GM12873 (cell line): Measurements from ENCODE around the gene DECR2.

ENCODE experiments used
- CTCF ChIP-seq: IDR thresholded peaks from 2 replicates; pipeline ENCODE4 v1.5.1; 2012; ENCODE audit warnings: low read depth, mild to moderate bottlenecking, moderate library complexity, low read length, control low read depth; ENCODE audit not compliant: insufficient read depth; ENCODE audit errors: missing control alignments

Gene DECR2

GRCh38 chr16:425740-426114, 24.0 kb downstream of the DECR2 start:
- no peak for TF ChIP-seq CTCF

- no peak for TF ChIP-seq CTCF
Observed at GRCh38 chr16:426115-426905, 24.6 kb downstream of the DECR2 start.

- no peak for TF ChIP-seq CTCF
Observed at GRCh38 chr16:426906-427249, 25.2 kb downstream of the DECR2 start.

- TF ChIP-seq CTCF: no peak
Observed at GRCh38 chr16:427250-427649, 25.6 kb downstream of the DECR2 start.

GRCh38 chr16:430904-431303, 29.2 kb downstream of the DECR2 start:
- no peak for TF ChIP-seq CTCF

- no peak for TF ChIP-seq CTCF
Observed at GRCh38 chr16:440627-441026, 38.9 kb downstream of the DECR2 start.

GRCh38 chr16:441447-441846, 39.8 kb downstream of the DECR2 start:
- no peak for TF ChIP-seq CTCF
